Breast epithelium (tissue), 3 donors: Measurements from ENCODE around the gene MAMDC4.

Experiments
- POLR2AphosphoS5 ChIP-seq, 3 donors: sonication (generic); formaldehyde crosslinking; IDR thresholded peaks; one replicate each; pipeline ENCODE4 v1.6.1; 2017; ENCODE audit warnings: antibody characterized with exemption in 3 of 3
- TF ChIP-seq, protein P1 (sequence below), 3 donors: fragments of 450-650 bp; IDR thresholded peaks; one replicate each; pipeline ENCODE4 v1.5.1; 2016 to 2017; ENCODE audit warnings: antibody characterized with exemption in 3 of 3, mild to moderate bottlenecking in 3 of 3, moderate library complexity in 3 of 3

DNA sequence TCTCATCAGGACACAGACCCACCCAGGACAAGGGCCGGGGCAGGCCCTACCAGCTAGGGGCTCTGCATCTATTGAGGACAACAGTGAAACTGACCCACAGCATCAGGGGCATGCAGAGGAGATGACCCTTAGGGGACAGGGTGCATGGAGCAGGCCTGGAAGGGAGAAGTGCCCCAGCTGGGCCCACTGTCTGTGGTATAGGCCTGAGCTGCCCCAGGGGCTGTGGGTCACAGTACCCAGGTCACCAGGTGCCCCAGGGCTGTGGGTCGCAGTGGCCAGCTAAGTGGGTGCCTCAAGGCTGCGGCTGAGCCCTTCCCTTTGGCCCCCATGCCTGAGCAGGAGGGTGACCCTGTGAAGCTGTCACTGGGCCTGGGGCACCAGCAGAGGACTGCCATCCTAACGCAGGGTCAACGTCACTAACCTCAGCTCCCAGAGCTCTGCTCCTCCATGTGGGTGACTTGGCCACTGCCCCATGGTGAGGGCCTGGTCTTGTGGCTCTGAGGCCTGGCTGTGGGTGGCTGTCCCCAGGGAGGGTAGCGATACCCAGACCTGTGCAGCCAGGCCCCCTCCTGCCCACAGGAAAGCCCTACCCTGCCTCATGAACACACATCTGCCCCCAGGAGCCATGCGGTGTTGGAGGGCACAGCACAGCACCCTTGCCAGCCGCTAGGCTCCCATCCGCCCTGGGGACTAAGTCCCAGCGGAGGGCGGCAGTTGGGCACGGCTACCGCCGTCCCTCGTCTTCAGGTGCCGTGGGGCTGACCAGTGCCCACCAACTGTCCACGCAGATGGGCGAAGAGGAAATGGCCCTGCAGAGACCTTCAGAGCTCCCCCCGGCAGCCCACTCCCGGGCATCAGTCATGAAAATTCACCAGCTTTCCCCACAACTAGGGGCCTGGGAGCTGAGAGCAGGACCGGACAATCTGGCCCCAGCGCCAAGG lies 9.1 kb downstream of the MAMDC4 start:
- TF ChIP-seq POLR2AphosphoS5 (IDR thresholded peaks at IDR 0.05): no peak
- TF ChIP-seq, protein P1, sequence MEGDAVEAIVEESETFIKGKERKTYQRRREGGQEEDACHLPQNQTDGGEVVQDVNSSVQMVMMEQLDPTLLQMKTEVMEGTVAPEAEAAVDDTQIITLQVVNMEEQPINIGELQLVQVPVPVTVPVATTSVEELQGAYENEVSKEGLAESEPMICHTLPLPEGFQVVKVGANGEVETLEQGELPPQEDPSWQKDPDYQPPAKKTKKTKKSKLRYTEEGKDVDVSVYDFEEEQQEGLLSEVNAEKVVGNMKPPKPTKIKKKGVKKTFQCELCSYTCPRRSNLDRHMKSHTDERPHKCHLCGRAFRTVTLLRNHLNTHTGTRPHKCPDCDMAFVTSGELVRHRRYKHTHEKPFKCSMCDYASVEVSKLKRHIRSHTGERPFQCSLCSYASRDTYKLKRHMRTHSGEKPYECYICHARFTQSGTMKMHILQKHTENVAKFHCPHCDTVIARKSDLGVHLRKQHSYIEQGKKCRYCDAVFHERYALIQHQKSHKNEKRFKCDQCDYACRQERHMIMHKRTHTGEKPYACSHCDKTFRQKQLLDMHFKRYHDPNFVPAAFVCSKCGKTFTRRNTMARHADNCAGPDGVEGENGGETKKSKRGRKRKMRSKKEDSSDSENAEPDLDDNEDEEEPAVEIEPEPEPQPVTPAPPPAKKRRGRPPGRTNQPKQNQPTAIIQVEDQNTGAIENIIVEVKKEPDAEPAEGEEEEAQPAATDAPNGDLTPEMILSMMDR (IDR thresholded peaks at IDR 0.05): no peak
